Neural cell (in vitro differentiated cells): ENCODE measurements around the gene PAMR1. TPM values are rescaled to one million over a fixed set of nuclear protein-coding genes. Genes with fewer than 3 reads are reported as not detected.

ENCODE experiments used
- H2AFZ ChIP-seq: fragments of 200-600, 300-800 bp; sonication (generic), shearing (Covaris generic); 2 replicates; pipeline ENCODE4 v1.6.0; 2014; ENCODE audit warnings: low read depth, mild to moderate bottlenecking, antibody characterized with exemption, low read length, moderate library complexity
- H3F3A ChIP-seq: fragments of 200-600 bp; shearing (Covaris generic); 2 replicates; pipeline ENCODE4 v1.6.1; 2016; ENCODE audit warnings: mild to moderate bottlenecking, moderate library complexity, mixed read lengths, antibody characterized with exemption, low read length; ENCODE audit not compliant: insufficient read depth, poor library complexity, severe bottlenecking
- H3K27ac ChIP-seq: fragments of 200-600, 300-800 bp; sonication (generic), shearing (Covaris generic); 2 replicates; pipeline ENCODE4 v1.5.1; 2014; ENCODE audit warnings: mild to moderate bottlenecking, low read length, moderate library complexity
- H3K27me3 ChIP-seq: fragments of 300-800, 200-600 bp; sonication (generic), shearing (Covaris generic); 2 replicates; pipeline ENCODE4 v1.6.0; 2014; ENCODE audit warnings: mild to moderate bottlenecking, low read depth, low read length, moderate library complexity; ENCODE audit not compliant: insufficient read depth
- H3K36me3 ChIP-seq: fragments of 300-800, 200-600 bp; sonication (generic), shearing (Covaris generic); 2 replicates; pipeline ENCODE4 v1.5.1; 2014; ENCODE audit warnings: mild to moderate bottlenecking, antibody characterized with exemption, low read length, moderate library complexity; ENCODE audit not compliant: insufficient read depth
- H3K4me2 ChIP-seq: fragments of 300-800, 200-600 bp; sonication (generic), shearing (Covaris generic); 2 replicates; pipeline ENCODE4 v1.6.0; 2014; ENCODE audit warnings: mild to moderate bottlenecking, low read length
- H3K4me3 ChIP-seq: fragments of 300-800, 200-600 bp; sonication (generic), shearing (Covaris generic); 2 replicates; pipeline ENCODE4 v1.5.1; 2014; ENCODE audit warnings: mild to moderate bottlenecking, low read length, moderate library complexity
- H3K79me2 ChIP-seq: fragments of 200-600 bp; shearing (Covaris generic); replicated peaks from 2 replicates; pipeline ENCODE4 v1.6.0; 2014; ENCODE audit warnings: mild to moderate bottlenecking, low read length, moderate library complexity; ENCODE audit not compliant: insufficient read depth
- H3K9ac ChIP-seq: fragments of 300-800, 200-600 bp; sonication (generic), shearing (Covaris generic); 2 replicates; pipeline ENCODE4 v1.6.1; 2016; ENCODE audit warnings: mild to moderate bottlenecking, low read length, mixed read lengths
- H3K9me2 ChIP-seq: fragments of 200-600 bp; shearing (Covaris generic); 2 replicates; pipeline ENCODE4 v1.6.1; 2016; ENCODE audit warnings: mild to moderate bottlenecking, low read length, mixed read lengths; ENCODE audit not compliant: insufficient read depth
- H3K9me3 ChIP-seq: fragments of 200-600, 300-800 bp; sonication (generic), shearing (Covaris generic); 2 replicates; pipeline ENCODE4 v1.6.1; 2016; ENCODE audit warnings: mild to moderate bottlenecking, mixed run types, low read length, moderate library complexity, mixed read lengths
- H4K20me1 ChIP-seq: fragments of 200-600 bp; shearing (Covaris generic); 2 replicates; pipeline ENCODE4 v1.6.1; 2016; ENCODE audit warnings: mild to moderate bottlenecking, mixed run types; ENCODE audit not compliant: insufficient read depth
- CTCF ChIP-seq: fragments of 450-650 bp; IDR thresholded peaks from 2 replicates; pipeline ENCODE4 v1.5.1; 2014; ENCODE audit warnings: antibody characterized with exemption, mild to moderate bottlenecking, moderate library complexity; ENCODE audit not compliant: poor library complexity, severe bottlenecking
- EP300 ChIP-seq: fragments of 450-650 bp; conservative IDR thresholded peaks from 2 replicates; pipeline ENCODE4 v1.6.1; 2014; ENCODE audit warnings: antibody characterized with exemption, mild to moderate bottlenecking, moderate library complexity; ENCODE audit not compliant: poor library complexity, severe bottlenecking
- EZH2 ChIP-seq: fragments of 200-600, 300-800 bp; shearing (Covaris generic), sonication (generic); IDR thresholded peaks from 2 replicates; pipeline ENCODE4 v1.6.1; 2014; ENCODE audit warnings: antibody characterized with exemption, low read length, borderline replicate concordance, mild to moderate bottlenecking; ENCODE audit not compliant: insufficient read depth, poor library complexity, severe bottlenecking
- MXI1 ChIP-seq: fragments of 450-650 bp; conservative IDR thresholded peaks from 2 replicates; pipeline ENCODE4 v1.6.1; 2014; ENCODE audit warnings: antibody characterized with exemption, mild to moderate bottlenecking; ENCODE audit not compliant: poor library complexity, severe bottlenecking
- POLR2AphosphoS5 ChIP-seq: IDR thresholded peaks from 2 replicates; pipeline ENCODE4 v1.6.1; 2012
- RAD21 ChIP-seq: fragments of 450-650 bp; conservative IDR thresholded peaks from 2 replicates; pipeline ENCODE4 v1.6.1; 2014; ENCODE audit warnings: antibody characterized with exemption, mild to moderate bottlenecking, moderate library complexity
- REST ChIP-seq: IDR thresholded peaks from 2 replicates; pipeline ENCODE4 v1.6.1; 2012; ENCODE audit warnings: borderline replicate concordance
- SMC3 ChIP-seq: fragments of 450-650 bp; conservative IDR thresholded peaks from 2 replicates; pipeline ENCODE4 v1.6.1; 2014; ENCODE audit warnings: antibody characterized with exemption, mild to moderate bottlenecking, moderate library complexity; ENCODE audit not compliant: poor library complexity
- TAF1 ChIP-seq: IDR thresholded peaks from 2 replicates; pipeline ENCODE4 v1.6.1; 2012; ENCODE audit warnings: low read depth
- polyA plus RNA-seq: library from polyadenylated mRNA; depleted of rRNA; stranded (reverse); fragments of >200 nt; gene quantifications from 2 replicates; pipeline ENCODE4 v1.2.3, GENCODE V29; 2014

Gene PAMR1
- polyA plus RNA-seq, 1 donor from 2014 or later = 0.48 TPM

DNA sequence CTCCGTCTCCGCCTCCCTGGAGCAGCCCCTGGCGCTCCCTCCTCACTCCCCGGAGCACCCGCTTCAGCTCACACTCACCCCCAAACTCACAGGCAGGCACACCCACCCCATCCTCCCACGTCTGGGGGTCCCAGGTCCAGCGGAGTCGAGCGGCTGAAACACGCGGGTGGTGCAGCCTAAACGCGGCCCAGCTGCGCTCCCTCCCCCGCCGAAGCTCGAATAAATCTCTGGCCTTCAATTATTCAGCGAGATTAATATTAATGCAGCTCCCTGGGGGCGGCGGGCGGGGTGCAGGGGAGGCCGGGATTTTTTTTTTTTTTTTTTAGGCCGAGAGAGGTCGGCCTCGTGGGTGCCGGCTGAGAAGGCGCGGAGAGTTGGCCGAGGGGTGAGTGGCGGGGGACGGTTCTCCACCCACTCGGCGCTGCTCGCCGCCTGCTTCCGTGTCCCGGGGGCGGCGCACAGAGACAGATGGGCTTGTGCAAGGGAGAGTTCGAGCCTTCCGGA lies 105.5 kb downstream of the PAMR1 start:
- Histone ChIP-seq H3K36me3 (no peaks in the 10 kb centered on the region), H3K4me2 (peak overlapping the region; percentile 76), H3K27me3 (no peaks in the 10 kb centered on the region), H3K27ac (peak overlapping the region; percentile 92), H3K9ac (peak overlapping the region; percentile 94), H4K20me1 (no peaks in the 10 kb centered on the region), H3F3A (no peaks in the 10 kb centered on the region), H3K9me3 (no peaks in the 10 kb centered on the region), H3K79me2 (peaks cover 38% of the 10 kb centered on the region), H2AFZ (peak overlapping the region; percentile 86), H3K9me2 (no peaks in the 10 kb centered on the region), H3K4me3 (peak overlapping the region; percentile 88)
- TF ChIP-seq REST = no peak
- no peak for TF ChIP-seq CTCF
- no peak for TF ChIP-seq RAD21
- no peak for TF ChIP-seq EP300
- TF ChIP-seq POLR2AphosphoS5 = no peak
- no peak for TF ChIP-seq EZH2
- TF ChIP-seq MXI1 = peak; percentile 34
- peak; percentile 30 for TF ChIP-seq TAF1

DNA sequence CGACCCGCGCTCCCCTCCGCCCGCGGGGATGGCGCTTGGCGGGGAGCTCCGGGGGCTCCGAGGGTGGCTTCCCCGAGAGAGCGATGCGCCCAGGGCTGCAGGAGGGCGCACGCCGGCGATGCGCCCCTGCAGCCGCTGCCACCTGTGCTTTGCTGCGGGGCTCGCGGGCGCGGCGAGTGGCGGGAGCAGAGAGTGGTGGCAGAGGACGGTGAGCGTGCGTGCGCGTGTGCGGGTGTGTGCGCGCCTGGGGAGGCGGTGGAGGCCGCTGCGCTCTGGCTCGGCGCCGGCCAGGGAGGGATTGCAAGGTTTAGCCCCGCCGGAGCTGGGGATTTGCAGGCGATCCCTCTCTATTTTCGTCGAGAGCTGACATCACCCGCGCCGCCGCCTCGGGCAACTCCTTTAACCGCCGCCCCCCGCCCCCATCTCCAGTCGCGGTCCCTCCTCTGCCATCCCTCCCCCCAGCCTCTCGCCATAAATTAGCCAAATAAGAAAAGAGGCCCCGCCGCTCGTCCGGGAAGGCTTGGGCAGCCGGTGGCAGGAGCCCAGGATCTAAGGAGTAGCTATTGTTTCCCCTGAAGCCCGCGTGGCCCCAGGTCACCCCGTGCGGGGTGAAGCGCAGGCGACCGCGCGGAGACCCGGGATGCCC lies 106.1 kb downstream of the PAMR1 start, which contains the start of gene SLC1A2:
TSS of gene SLC1A2 (minus strand) at position 375 of the 646 bp plus-strand sequence. CDS start 592 bp downstream, outside the sequence.
- Histone ChIP-seq H4K20me1 (no peaks in the 10 kb centered on the region), H3K27ac (peak within 1 kb of the TSS; percentile 92)

More for the DNA sequence above, 106.1 kb downstream of the PAMR1 start, which contains the start of gene SLC1A2:
- Histone ChIP-seq H3K9me3 (no peaks in the 10 kb centered on the region), H3K4me2 (peak within 1 kb of the TSS; percentile 91), H2AFZ (peak within 1 kb of the TSS; percentile 86), H3K36me3 (no peaks in the 10 kb centered on the region), H3K4me3 (peak within 1 kb of the TSS; percentile 88), H3K79me2 (peaks cover 44% of the 10 kb centered on the region), H3K9me2 (no peaks in the 10 kb centered on the region), H3K9ac (peak within 1 kb of the TSS; percentile 94), H3F3A (no peaks in the 10 kb centered on the region), H3K27me3 (no peaks in the 10 kb centered on the region)
- TF ChIP-seq EP300 = peak; percentile 58
- TF ChIP-seq MXI1 = peak; percentile 74
- peak; percentile 48 for TF ChIP-seq RAD21
- no peak for TF ChIP-seq SMC3
- TF ChIP-seq POLR2AphosphoS5 = peak; percentile 74
- peak; percentile 10 for TF ChIP-seq TAF1
- no peak for TF ChIP-seq REST
- no peak for TF ChIP-seq EZH2
- TF ChIP-seq CTCF = peak; percentile 82
